HG03432 (cell line): ENCODE results near the gene PKP1.

ENCODE experiments used
- ATAC-seq: cut with Tn5 transposase; IDR thresholded peaks from one replicate; pipeline ENCODE4 v1.9.1; 2021; ENCODE audit warnings: mild to moderate bottlenecking, moderate library complexity; ENCODE audit not compliant: unreplicated experiment

Gene PKP1

GRCh38 chr1:201364808-201365105 lies 81.5 kb downstream of the PKP1 start:
- ATAC-seq: no peak

GRCh38 chr1:201365251-201365650 lies 81.9 kb downstream of the PKP1 start:
- no peak for ATAC-seq

GRCh38 chr1:201366696-201367095 lies 83.4 kb downstream of the PKP1 start:
- no peak for ATAC-seq

GRCh38 chr1:201369209-201369608 lies 85.9 kb downstream of the PKP1 start:
- ATAC-seq: no peak

- no peak for ATAC-seq
These were observed 87.2 kb downstream of the PKP1 start for GRCh38 chr1:201370500-201370899.

GRCh38 chr1:201371276-201371675 lies 88.0 kb downstream of the PKP1 start:
- no peak for ATAC-seq

- no peak for ATAC-seq
These were observed 88.5 kb downstream of the PKP1 start for GRCh38 chr1:201371792-201372191.

GRCh38 chr1:201374364-201374763 lies 91.1 kb downstream of the PKP1 start:
- no peak for ATAC-seq

GRCh38 chr1:201375169-201375568 lies 91.9 kb downstream of the PKP1 start:
- no peak for ATAC-seq

- ATAC-seq: no peak
These were observed 92.8 kb downstream of the PKP1 start for GRCh38 chr1:201376107-201376463.

- no peak for ATAC-seq
These were observed 93.4 kb downstream of the PKP1 start for GRCh38 chr1:201376464-201377374.

- no peak for ATAC-seq
These were observed 94.3 kb downstream of the PKP1 start, which contains the start of gene TNNT2 for GRCh38 chr1:201377611-201378092. Gene TNNT2, minus strand, starts transcription at chr1:201377680. Its CDS starts 4,426 bp downstream, at chr1:201373254.

GRCh38 chr1:201378804-201379203 lies 95.5 kb downstream of the PKP1 start:
- no peak for ATAC-seq

- ATAC-seq: no peak
These were observed 96.5 kb downstream of the PKP1 start for GRCh38 chr1:201379733-201380242.

GRCh38 chr1:201381130-201381529 lies 97.8 kb downstream of the PKP1 start:
- no peak for ATAC-seq
